ENCODE data around the gene FIBP. TPM values are rescaled to one million over a fixed set of nuclear protein-coding genes. Genes with fewer than 3 reads are reported as not detected.

The FIBP gene
- total RNA-seq, 1 donor from 2014 or later = 78.6 TPM

DNA sequence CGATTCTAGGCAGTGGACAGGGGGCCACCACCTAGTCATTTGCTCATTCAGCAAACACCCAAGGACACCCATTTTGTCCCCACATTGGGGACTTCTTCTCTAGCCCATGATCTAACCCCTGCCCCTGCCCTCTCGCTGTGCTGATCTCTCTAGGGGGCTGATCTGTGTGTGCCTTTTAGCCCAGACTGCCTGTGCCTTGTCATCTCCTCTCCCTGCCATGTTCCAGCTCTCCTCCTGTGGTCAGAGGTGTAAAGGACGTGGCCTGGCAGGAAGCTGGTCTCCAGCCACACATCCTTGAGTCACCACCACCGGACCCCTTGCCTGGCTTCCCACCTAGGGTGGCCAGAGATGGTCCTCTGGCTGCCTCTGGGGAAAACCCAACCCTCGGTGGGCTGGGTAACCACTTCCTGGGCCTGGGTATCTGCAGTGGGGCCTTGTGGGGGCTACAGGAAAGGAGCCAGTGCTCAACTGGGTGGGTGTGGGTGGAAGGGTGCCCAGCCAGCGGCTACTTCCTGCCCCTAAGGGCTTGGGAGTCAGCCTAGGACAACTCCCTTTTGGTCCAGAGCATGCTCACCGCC is 7.3 kb downstream of the FIBP start:
- intact Hi-C loops (cut with DNase I) = loop anchor here (5.0 kb wide), 1 partner anchor 36 kb away; the partner anchor contains the start of genes C11orf68 and DRAP1
- H3K27ac ChIP-seq = no peak overlapping the region
- H3K4me1 ChIP-seq = peaks cover 16% of the 10 kb centered on the region
- peaks cover 0 to 27% of the 10 kb centered on the region in 2 donors for H3K36me3 ChIP-seq
- TF ChIP-seq, protein P1, sequence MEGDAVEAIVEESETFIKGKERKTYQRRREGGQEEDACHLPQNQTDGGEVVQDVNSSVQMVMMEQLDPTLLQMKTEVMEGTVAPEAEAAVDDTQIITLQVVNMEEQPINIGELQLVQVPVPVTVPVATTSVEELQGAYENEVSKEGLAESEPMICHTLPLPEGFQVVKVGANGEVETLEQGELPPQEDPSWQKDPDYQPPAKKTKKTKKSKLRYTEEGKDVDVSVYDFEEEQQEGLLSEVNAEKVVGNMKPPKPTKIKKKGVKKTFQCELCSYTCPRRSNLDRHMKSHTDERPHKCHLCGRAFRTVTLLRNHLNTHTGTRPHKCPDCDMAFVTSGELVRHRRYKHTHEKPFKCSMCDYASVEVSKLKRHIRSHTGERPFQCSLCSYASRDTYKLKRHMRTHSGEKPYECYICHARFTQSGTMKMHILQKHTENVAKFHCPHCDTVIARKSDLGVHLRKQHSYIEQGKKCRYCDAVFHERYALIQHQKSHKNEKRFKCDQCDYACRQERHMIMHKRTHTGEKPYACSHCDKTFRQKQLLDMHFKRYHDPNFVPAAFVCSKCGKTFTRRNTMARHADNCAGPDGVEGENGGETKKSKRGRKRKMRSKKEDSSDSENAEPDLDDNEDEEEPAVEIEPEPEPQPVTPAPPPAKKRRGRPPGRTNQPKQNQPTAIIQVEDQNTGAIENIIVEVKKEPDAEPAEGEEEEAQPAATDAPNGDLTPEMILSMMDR (IDR thresholded peaks at IDR 0.05) = no peak
- TF ChIP-seq POLR2A (IDR thresholded peaks at IDR 0.05) (no peak), POLR2AphosphoS5 (IDR thresholded peaks at IDR 0.05; ENCODE audit: insufficient read depth in 1 of 2, low read depth in 1 of 2) (no peak)
- H3K27me3 ChIP-seq = no peaks in the 10 kb centered on the region
- no peak overlapping the region for H3K4me3 ChIP-seq
- no peak for DNase-seq (ENCODE audit: extremely low spot score in 2 of 2)
- H3K9me3 ChIP-seq = no peaks in the 10 kb centered on the region

DNA sequence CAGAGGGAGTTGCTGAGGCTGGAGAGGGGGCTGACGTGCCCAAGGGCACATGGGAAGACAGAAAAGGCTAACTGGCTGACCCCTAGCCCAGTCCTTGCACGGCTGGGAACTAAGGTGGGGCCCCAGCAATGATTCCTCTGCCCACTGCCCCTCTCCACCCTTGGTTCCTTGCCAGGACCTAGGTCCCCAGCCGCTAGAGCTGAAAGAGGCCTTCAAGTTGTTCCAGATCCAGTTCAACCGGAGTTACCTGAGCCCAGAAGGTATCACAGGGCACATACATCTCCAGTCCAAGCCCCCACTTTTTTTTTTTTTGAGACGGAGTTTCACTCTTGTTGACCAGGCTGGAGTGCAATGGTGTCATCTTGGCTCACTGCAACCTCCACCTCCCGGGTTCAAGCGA is 8.2 kb downstream of the FIBP start:
- no peak for TF ChIP-seq POLR2A (IDR thresholded peaks at IDR 0.05)
- TF ChIP-seq, protein P1 (IDR thresholded peaks at IDR 0.05) = no peak
- no peak for TF ChIP-seq POLR2AphosphoS5 (IDR thresholded peaks at IDR 0.05; ENCODE audit: insufficient read depth in 1 of 2, low read depth in 1 of 2)
- no peak for DNase-seq (ENCODE audit: extremely low spot score in 2 of 2)
- H3K9me3 ChIP-seq = no peaks in the 10 kb centered on the region
- no peak overlapping the region for H3K27ac ChIP-seq
- H3K36me3 ChIP-seq = peaks cover 0 to 25% of the 10 kb centered on the region in 2 donors
- peaks cover 10% of the 10 kb centered on the region for H3K4me1 ChIP-seq
- intact Hi-C loops (cut with DNase I) = loop anchor here (5.0 kb wide), 1 partner anchor 37 kb away; the partner anchor contains the start of genes C11orf68 and DRAP1
- no peak overlapping the region for H3K4me3 ChIP-seq
- no peaks in the 10 kb centered on the region for H3K27me3 ChIP-seq

DNA sequence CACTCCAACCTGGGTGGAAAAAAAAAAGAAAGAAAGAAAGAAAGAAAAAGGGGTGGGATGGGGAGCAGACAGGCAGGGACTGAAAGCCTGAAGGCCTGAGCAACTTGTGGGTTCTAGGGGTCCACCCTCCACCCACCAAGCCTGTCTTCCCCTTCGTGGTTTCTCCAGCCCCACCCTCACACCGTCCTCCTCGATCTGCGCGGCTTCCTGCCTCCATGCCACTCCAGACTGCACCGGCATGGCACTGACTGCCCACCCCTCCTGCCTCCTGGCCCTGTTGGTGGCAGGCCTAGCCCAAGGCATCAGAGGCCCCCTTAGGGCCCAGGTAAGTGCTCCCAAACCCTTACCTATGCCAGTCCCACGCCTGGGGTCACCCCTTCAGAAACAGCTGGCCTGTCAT is 8.7 kb downstream of the FIBP start, which contains the start of gene CTSW:
CTSW (plus strand) TSS at position 221 of the 400 bp plus-strand sequence; CDS start at position 239, 18 bp downstream.
- H3K4me3 ChIP-seq = no peak within 1 kb of the TSS
- intact Hi-C loops (cut with DNase I) = loop anchor here (5.0 kb wide), 1 partner anchor 38 kb away; the partner anchor contains the start of genes C11orf68 and DRAP1
- no peak for DNase-seq (ENCODE audit: extremely low spot score in 2 of 2)
- peaks cover 0 to 25% of the 10 kb centered on the region in 2 donors for H3K36me3 ChIP-seq
- H3K4me1 ChIP-seq = peaks cover 6% of the 10 kb centered on the region
- TF ChIP-seq, protein P1 (IDR thresholded peaks at IDR 0.05) = no peak
- TF ChIP-seq POLR2A (IDR thresholded peaks at IDR 0.05) (no peak), POLR2AphosphoS5 (IDR thresholded peaks at IDR 0.05; ENCODE audit: insufficient read depth in 1 of 2, low read depth in 1 of 2) (no peak)
- H3K27me3 ChIP-seq = no peaks in the 10 kb centered on the region
- H3K9me3 ChIP-seq = no peaks in the 10 kb centered on the region
- H3K27ac ChIP-seq = no peak within 1 kb of the TSS

- peak overlapping the region; percentile 58 to 76 for H3K4me3 ChIP-seq
- no peaks in the 10 kb centered on the region for H3K27me3 ChIP-seq
- no peaks in the 10 kb centered on the region for H3K36me3 ChIP-seq
- intact Hi-C loops (cut with DNase I) = no loop called here
- DNase-seq (ENCODE audit: extremely low spot score in 2 of 2) = no peak
- H3K9me3 ChIP-seq = no peaks in the 10 kb centered on the region
- TF ChIP-seq, protein P1 (IDR thresholded peaks at IDR 0.05) = no peak
- TF ChIP-seq POLR2A (IDR thresholded peaks at IDR 0.05) (peak in 1 of 2 donors; percentile 94), POLR2AphosphoS5 (IDR thresholded peaks at IDR 0.05; ENCODE audit: insufficient read depth in 1 of 2, low read depth in 1 of 2) (peak; percentile 95 to 100)
- peaks cover 33% of the 10 kb centered on the region for H3K4me1 ChIP-seq
- peak overlapping the region; percentile 87 for H3K27ac ChIP-seq
Observed at GRCh38 chr11:65873318-65874156, 14.7 kb downstream of the FIBP start.
